ENCODE measurements around the gene SPATA7.

The SPATA7 gene

DNA sequence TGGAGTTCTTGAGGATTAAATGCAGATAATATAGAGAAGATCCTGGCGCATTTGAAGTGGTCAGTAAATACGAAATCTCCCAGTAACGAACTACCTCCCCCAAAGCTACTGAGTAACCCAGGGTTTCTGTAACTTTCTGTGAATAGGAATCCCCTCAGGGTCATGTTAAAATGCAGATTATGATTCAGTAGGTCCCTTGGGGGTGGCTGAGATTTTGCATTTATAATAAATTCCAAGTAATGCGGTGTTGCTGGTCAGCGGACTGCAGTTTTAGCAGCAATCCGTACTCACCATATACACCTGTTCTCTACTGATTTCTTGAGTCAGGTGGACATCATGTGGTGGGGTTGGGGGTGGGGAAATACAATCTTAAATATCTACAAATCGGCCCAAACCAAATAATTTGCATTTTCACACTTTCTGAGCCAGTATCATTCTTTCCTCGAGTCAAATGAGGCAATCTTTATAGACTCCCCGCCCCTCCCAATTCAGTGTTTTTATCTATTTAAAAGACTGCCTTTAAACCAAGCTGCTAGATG lies 868 bp downstream of the SPATA7 start:
- Histone ChIP-seq H3K36me3 (replicated peaks in 1 of 2; ENCODE audit: control insufficient read depth in 2 of 2, insufficient read depth in 2 of 2, low read length in 2 of 2) (no peaks in the 10 kb centered on the region), H2BK15ac (ENCODE audit: low read length) (no peak overlapping the region), H2BK120ac (ENCODE audit: low read depth, low read length) (no peak overlapping the region), H3K14ac (ENCODE audit: low read length) (no peak overlapping the region), H3K79me1 (ENCODE audit: low read depth, low read length) (no peaks in the 10 kb centered on the region), H3K4me2 (ENCODE audit: insufficient read depth, low read length, poor library complexity, severe bottlenecking) (peak overlapping the region; percentile 69), H3K23ac (ENCODE audit: low read depth, low read length, poor library complexity) (no peak overlapping the region), H2BK5ac (ENCODE audit: low read length) (no peak overlapping the region), H3K18ac (ENCODE audit: low read length) (no peak overlapping the region), H3K4ac (ENCODE audit: low read length) (no peak overlapping the region), H4K8ac (ENCODE audit: low read depth, low read length) (no peak overlapping the region), H2AFZ (ENCODE audit: low read length) (peak overlapping the region; percentile 91), H3K9me3 (replicated peaks in 1 of 2; ENCODE audit: control insufficient read depth in 2 of 2, insufficient read depth in 1 of 2, low read depth in 1 of 2, low read length in 2 of 2) (no peaks in the 10 kb centered on the region), H3K4me1 (ENCODE audit: control insufficient read depth in 2 of 2, insufficient read depth in 1 of 2, low read depth in 1 of 2, low read length in 2 of 2) (no peaks in the 10 kb centered on the region), H2AK5ac (ENCODE audit: low read depth, low read length) (no peak overlapping the region), H2BK12ac (ENCODE audit: low read length) (no peak overlapping the region), H4K91ac (ENCODE audit: low read depth, low read length, poor library complexity) (no peak overlapping the region), H3K27me3 (ENCODE audit: control insufficient read depth in 3 of 3, insufficient read depth in 3 of 3, low read depth in 1 of 3, low read length in 3 of 3) (peaks cover 0 to 13% (median 0%) of the 10 kb centered on the region in 3 experiments), H3K27ac (replicated peaks; ENCODE audit: low read length) (peak overlapping the region; percentile 79), H3K4me3 (ENCODE audit: low read length in 2 of 2) (peak overlapping the region; percentile 70 to 80), H3K9ac (ENCODE audit: low read depth, low read length, poor library complexity) (no peak overlapping the region)
- no peak for DNase-seq (ENCODE audit: low spot score)
- WGBS, 2 donors (ENCODE audit: extremely low coverage in 2 of 2, insufficient read length in 2 of 2, insufficient replicate concordance in 1 of 2), result no CpG with 5 or more reads among the region's 9 CpGs

- no peak overlapping the region for H3K23ac ChIP-seq (ENCODE audit: low read depth, low read length, poor library complexity)
- H4K91ac ChIP-seq (ENCODE audit: low read depth, low read length, poor library complexity), result no peak overlapping the region
- no peaks in the 10 kb centered on the region for H3K9me3 ChIP-seq (replicated peaks in 1 of 2; ENCODE audit: control insufficient read depth in 2 of 2, insufficient read depth in 1 of 2, low read depth in 1 of 2, low read length in 2 of 2)
- no CpG with 5 or more reads among the region's 6 CpGs for WGBS, 2 donors (ENCODE audit: extremely low coverage in 2 of 2, insufficient read length in 2 of 2, insufficient replicate concordance in 1 of 2)
- H3K4me2 ChIP-seq (ENCODE audit: insufficient read depth, low read length, poor library complexity, severe bottlenecking), result no peak overlapping the region
- peaks cover 0 to 3% (median 0%) of the 10 kb centered on the region in 3 experiments for H3K27me3 ChIP-seq (ENCODE audit: control insufficient read depth in 3 of 3, insufficient read depth in 3 of 3, low read depth in 1 of 3, low read length in 3 of 3)
- H3K36me3 ChIP-seq (replicated peaks in 1 of 2; ENCODE audit: control insufficient read depth in 2 of 2, insufficient read depth in 2 of 2, low read length in 2 of 2), result peaks cover 0 to 12% of the 10 kb centered on the region in 2 donors
- H2BK120ac ChIP-seq (ENCODE audit: low read depth, low read length), result no peak overlapping the region
- no peaks in the 10 kb centered on the region for H3K79me1 ChIP-seq (ENCODE audit: low read depth, low read length)
- no peak overlapping the region for H3K4ac ChIP-seq (ENCODE audit: low read length)
- H2AFZ ChIP-seq (ENCODE audit: low read length), result no peak overlapping the region
- H2BK12ac ChIP-seq (ENCODE audit: low read length), result no peak overlapping the region
- no peak for DNase-seq (ENCODE audit: low spot score)
- H4K8ac ChIP-seq (ENCODE audit: low read depth, low read length), result no peak overlapping the region
- H3K4me1 ChIP-seq (ENCODE audit: control insufficient read depth in 2 of 2, insufficient read depth in 1 of 2, low read depth in 1 of 2, low read length in 2 of 2), result no peaks in the 10 kb centered on the region
- no peak overlapping the region for H3K18ac ChIP-seq (ENCODE audit: low read length)
- H3K27ac ChIP-seq (replicated peaks; ENCODE audit: low read length), result no peak overlapping the region
- H2BK5ac ChIP-seq (ENCODE audit: low read length), result no peak overlapping the region
- no peak overlapping the region for H3K14ac ChIP-seq (ENCODE audit: low read length)
- H2AK5ac ChIP-seq (ENCODE audit: low read depth, low read length), result no peak overlapping the region
- no peak overlapping the region for H3K4me3 ChIP-seq (ENCODE audit: low read length in 2 of 2)
- no peak overlapping the region for H3K9ac ChIP-seq (ENCODE audit: low read depth, low read length, poor library complexity)
- no peak overlapping the region for H2BK15ac ChIP-seq (ENCODE audit: low read length)
Observed at GRCh38 chr14:88388741-88389282, 3.4 kb downstream of the SPATA7 start.

DNA sequence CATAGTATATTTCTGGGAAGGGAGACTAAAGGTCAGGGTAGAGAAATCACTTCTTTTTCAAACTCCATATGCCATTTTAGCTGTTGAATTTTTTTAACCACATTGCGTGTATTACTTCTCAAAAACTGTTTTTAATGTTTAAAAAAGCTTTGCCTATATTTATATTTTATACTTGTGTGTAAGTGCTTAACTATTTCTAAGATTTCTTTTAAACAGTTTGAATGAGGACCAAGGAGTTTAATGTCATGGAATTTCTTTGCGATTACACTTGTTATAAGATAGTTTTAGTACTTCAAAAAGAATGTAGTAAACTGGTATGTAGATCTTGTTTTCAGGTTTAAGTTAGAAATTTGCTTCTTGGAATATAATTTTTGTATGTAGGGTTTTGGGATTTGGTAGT lies 7.2 kb downstream of the SPATA7 start:
- H3K27me3 ChIP-seq (ENCODE audit: control insufficient read depth in 3 of 3, insufficient read depth in 3 of 3, low read depth in 1 of 3, low read length in 3 of 3), result no peaks in the 10 kb centered on the region
- H3K18ac ChIP-seq (ENCODE audit: low read length), result no peak overlapping the region
- H3K4me2 ChIP-seq (ENCODE audit: insufficient read depth, low read length, poor library complexity, severe bottlenecking), result no peak overlapping the region
- no peak overlapping the region for H2AFZ ChIP-seq (ENCODE audit: low read length)
- H3K23ac ChIP-seq (ENCODE audit: low read depth, low read length, poor library complexity), result no peak overlapping the region
- H3K4ac ChIP-seq (ENCODE audit: low read length), result no peak overlapping the region
- no peak overlapping the region for H2BK12ac ChIP-seq (ENCODE audit: low read length)
- no peak overlapping the region for H2BK5ac ChIP-seq (ENCODE audit: low read length)
- H2BK120ac ChIP-seq (ENCODE audit: low read depth, low read length), result no peak overlapping the region
- no peaks in the 10 kb centered on the region for H3K4me1 ChIP-seq (ENCODE audit: control insufficient read depth in 2 of 2, insufficient read depth in 1 of 2, low read depth in 1 of 2, low read length in 2 of 2)
- no peak overlapping the region for H3K27ac ChIP-seq (replicated peaks; ENCODE audit: low read length)
- H3K9ac ChIP-seq (ENCODE audit: low read depth, low read length, poor library complexity), result no peak overlapping the region
- no peak overlapping the region for H3K4me3 ChIP-seq (ENCODE audit: low read length in 2 of 2)
- peaks cover 0 to 5% of the 10 kb centered on the region in 2 donors for H3K9me3 ChIP-seq (replicated peaks in 1 of 2; ENCODE audit: control insufficient read depth in 2 of 2, insufficient read depth in 1 of 2, low read depth in 1 of 2, low read length in 2 of 2)
- no peak overlapping the region for H2AK5ac ChIP-seq (ENCODE audit: low read depth, low read length)
- no peak overlapping the region for H3K14ac ChIP-seq (ENCODE audit: low read length)
- peaks cover 5 to 32% of the 10 kb centered on the region in 2 donors for H3K36me3 ChIP-seq (replicated peaks in 1 of 2; ENCODE audit: control insufficient read depth in 2 of 2, insufficient read depth in 2 of 2, low read length in 2 of 2)
- H2BK15ac ChIP-seq (ENCODE audit: low read length), result no peak overlapping the region
- H3K79me1 ChIP-seq (ENCODE audit: low read depth, low read length), result no peaks in the 10 kb centered on the region
- DNase-seq (ENCODE audit: low spot score), result no peak
- H4K8ac ChIP-seq (ENCODE audit: low read depth, low read length), result no peak overlapping the region
- no peak overlapping the region for H4K91ac ChIP-seq (ENCODE audit: low read depth, low read length, poor library complexity)
- no CpG with 5 or more reads among the region's 2 CpGs for WGBS, 2 donors (ENCODE audit: extremely low coverage in 2 of 2, insufficient read length in 2 of 2, insufficient replicate concordance in 1 of 2)

GRCh38 chr14:88411039-88411438 lies 25.6 kb downstream of the SPATA7 start:
- no peaks in the 10 kb centered on the region for H3K27me3 ChIP-seq (ENCODE audit: control insufficient read depth in 3 of 3, insufficient read depth in 3 of 3, low read depth in 1 of 3, low read length in 3 of 3)
- H3K4ac ChIP-seq (ENCODE audit: low read length), result no peak overlapping the region
- no peak overlapping the region for H3K9ac ChIP-seq (ENCODE audit: low read depth, low read length, poor library complexity)
- no peak overlapping the region for H3K18ac ChIP-seq (ENCODE audit: low read length)
- H2BK120ac ChIP-seq (ENCODE audit: low read depth, low read length), result no peak overlapping the region
- H3K27ac ChIP-seq (replicated peaks; ENCODE audit: low read length), result no peak overlapping the region
- no peak overlapping the region for H4K91ac ChIP-seq (ENCODE audit: low read depth, low read length, poor library complexity)
- H3K4me1 ChIP-seq (ENCODE audit: control insufficient read depth in 2 of 2, insufficient read depth in 1 of 2, low read depth in 1 of 2, low read length in 2 of 2), result no peaks in the 10 kb centered on the region
- no peak overlapping the region for H2BK5ac ChIP-seq (ENCODE audit: low read length)
- H4K8ac ChIP-seq (ENCODE audit: low read depth, low read length), result no peak overlapping the region
- H2AFZ ChIP-seq (ENCODE audit: low read length), result no peak overlapping the region
- H3K79me1 ChIP-seq (ENCODE audit: low read depth, low read length), result no peaks in the 10 kb centered on the region
- H2BK15ac ChIP-seq (ENCODE audit: low read length), result no peak overlapping the region
- no peak overlapping the region for H2AK5ac ChIP-seq (ENCODE audit: low read depth, low read length)
- DNase-seq (ENCODE audit: low spot score), result no peak
- no peak overlapping the region for H3K23ac ChIP-seq (ENCODE audit: low read depth, low read length, poor library complexity)
- no peak overlapping the region for H3K4me3 ChIP-seq (ENCODE audit: low read length in 2 of 2)
- peaks cover 0 to 7% of the 10 kb centered on the region in 2 donors for H3K36me3 ChIP-seq (replicated peaks in 1 of 2; ENCODE audit: control insufficient read depth in 2 of 2, insufficient read depth in 2 of 2, low read length in 2 of 2)
- H3K14ac ChIP-seq (ENCODE audit: low read length), result no peak overlapping the region
- WGBS, 2 donors (ENCODE audit: extremely low coverage in 2 of 2, insufficient read length in 2 of 2, insufficient replicate concordance in 1 of 2), result no CpG with 5 or more reads among the region's 5 CpGs
- peaks cover 3 to 6% of the 10 kb centered on the region in 2 donors for H3K9me3 ChIP-seq (replicated peaks in 1 of 2; ENCODE audit: control insufficient read depth in 2 of 2, insufficient read depth in 1 of 2, low read depth in 1 of 2, low read length in 2 of 2)
- no peak overlapping the region for H2BK12ac ChIP-seq (ENCODE audit: low read length)
- no peak overlapping the region for H3K4me2 ChIP-seq (ENCODE audit: insufficient read depth, low read length, poor library complexity, severe bottlenecking)

All from neuronal stem cell (in vitro differentiated cells).